Erythroblast (primary cell): ENCODE measurements around the gene UBXN7.

Source experiments
- GATA1 ChIP-seq: IDR thresholded peaks from 2 replicates; pipeline ENCODE4 v1.6.1; 2011; ENCODE audit warnings: low read depth, mild to moderate bottlenecking, control low read depth, low read length, moderate library complexity
- POLR2A ChIP-seq: IDR thresholded peaks from 2 replicates; pipeline ENCODE4 v1.6.1; 2011; ENCODE audit warnings: mild to moderate bottlenecking, low read length

GRCh38 chr3:196444500-196444894 is 12.3 kb upstream of the UBXN7 start:
- TF ChIP-seq POLR2A = no peak
- no peak for TF ChIP-seq GATA1
